GM12878 (cell line): ENCODE data around the gene TTC33. TPM values are rescaled to one million over a fixed set of nuclear protein-coding genes. Genes with fewer than 3 reads are reported as not detected.

ENCODE experiments used
- ATAC-seq: fragments of 200-7000 bp; cut with Tn5 transposase; 3 replicates; pipeline ENCODE4 v1.9.1; 2020; ENCODE audit warnings: mild to moderate bottlenecking, moderate library complexity
- BruUV-seq: library from RNA; stranded (reverse); fragments of 400-500 nt; replicated peaks from 2 replicates; lab custom pipeline; 2021; lab: Mats Ljungman, UMichigan
- CTCF ChIA-PET: fragments of 300-600 bp; sonication (Branson Sonifier 250); formaldehyde crosslinking; extraction: SDS; loops from one replicate; lab custom pipeline; 2021; ENCODE audit warnings: inconsistent platforms; lab: Yijun Ruan, JAX
- POLR2A ChIA-PET: fragments of 350-600 bp; formaldehyde crosslinking; extraction: SDS; loops from one replicate; lab custom pipeline; 2021; ENCODE audit warnings: inconsistent platforms; lab: Charles Lee
- RAD21 ChIA-PET: fragments of 300-600 bp; sonication (Branson Sonifier 250); formaldehyde crosslinking; loops from one replicate; lab custom pipeline; 2023; ENCODE audit warnings: antibody characterized with exemption; ENCODE audit not compliant: unreplicated experiment; lab: Charles Lee
- SMC1A ChIA-PET: fragments of 300-600 bp; sonication (Branson Sonifier 250); formaldehyde crosslinking; loops from one replicate; lab custom pipeline; 2023; ENCODE audit not compliant: unreplicated experiment, uncharacterized antibody; lab: Charles Lee
- DNase-seq: peaks from one replicate; pipeline ENCODE4 v3.0.0-alpha.2; 2011; ENCODE audit warnings: low read depth, low spot score
- FAIRE-seq: peaks from 3 replicates; lab custom pipeline; 2011; peaks lifted over from hg19 to GRCh38; lab: Jason Lieb, UNC
- H2AFZ ChIP-seq: 2 replicates; pipeline ENCODE4 v1.6.0; 2011; ENCODE audit warnings: low read depth, low read length, control low read depth; ENCODE audit not compliant: control insufficient read depth
- H3K27ac ChIP-seq: 2 replicates; pipeline ENCODE4 v1.5.1; 2011; ENCODE audit warnings: control low read depth; ENCODE audit not compliant: control insufficient read depth, insufficient read depth
- H3K27me3 ChIP-seq, 2 experiments: replicated peaks in 1 of 2; 2 replicates each; pipeline versions ENCODE4 v1.6.0 to v1.6.1; 2011; ENCODE audit warnings: low read length in 1 of 2; ENCODE audit not compliant: control insufficient read depth in 2 of 2, insufficient read depth in 2 of 2
- H3K36me3 ChIP-seq, 2 experiments: 2 replicates each; pipeline ENCODE4 v1.5.1; 2011; ENCODE audit warnings: low read length in 1 of 2; ENCODE audit not compliant: control insufficient read depth in 2 of 2, insufficient read depth in 2 of 2
- H3K4me1 ChIP-seq: 2 replicates; pipeline ENCODE4 v1.6.1; 2011; ENCODE audit warnings: mild to moderate bottlenecking, low read length, moderate library complexity, mixed read lengths; ENCODE audit not compliant: control insufficient read depth, insufficient read depth
- H3K4me2 ChIP-seq: 2 replicates; pipeline ENCODE4 v1.6.0; 2011; ENCODE audit warnings: control low read depth; ENCODE audit not compliant: control insufficient read depth, insufficient read depth
- H3K4me3 ChIP-seq: fragments of 200-600 bp; sonication (generic); 2 replicates; pipeline ENCODE4 v1.5.1; 2016
- H3K79me2 ChIP-seq: 2 replicates; pipeline ENCODE4 v1.6.0; 2011; ENCODE audit warnings: low read length; ENCODE audit not compliant: control insufficient read depth, insufficient read depth
- H3K9ac ChIP-seq: 2 replicates; pipeline ENCODE4 v1.8.0; 2011; ENCODE audit warnings: low read length, control low read depth, mixed read lengths; ENCODE audit not compliant: control insufficient read depth, insufficient read depth
- H3K9me3 ChIP-seq: replicated peaks from 3 replicates; pipeline ENCODE4 v1.5.1; 2011; ENCODE audit warnings: mild to moderate bottlenecking, low read length; ENCODE audit not compliant: control insufficient read depth, insufficient read depth
- H4K20me1 ChIP-seq: 2 replicates; pipeline ENCODE4 v1.6.0; 2011; ENCODE audit not compliant: control insufficient read depth, insufficient read depth
- CHD2 ChIP-seq: IDR thresholded peaks from 2 replicates; pipeline ENCODE4 v1.6.1; 2011; ENCODE audit warnings: low read depth, low read length, improper control_type of control experiment, borderline replicate concordance
- CUX1 ChIP-seq: IDR thresholded peaks from 2 replicates; pipeline ENCODE4 v1.6.1; 2012; ENCODE audit warnings: improper control_type of control experiment, low read depth, low read length; ENCODE audit not compliant: insufficient replicate concordance
- ELK1 ChIP-seq: IDR thresholded peaks from 2 replicates; pipeline ENCODE4 v1.6.1; 2012; ENCODE audit warnings: low read depth, low read length, improper control_type of control experiment
- HSF1 ChIP-seq: fragments of 150-350 bp; IDR thresholded peaks from 2 replicates; pipeline ENCODE4 v1.6.1; 2014; ENCODE audit warnings: mild to moderate bottlenecking, low read depth, low read length
- IKZF1 ChIP-seq: fragments of 450-650 bp; conservative IDR thresholded peaks from 2 replicates; pipeline ENCODE4 v1.6.1; 2017; ENCODE audit warnings: antibody characterized with exemption, mild to moderate bottlenecking
- KAT2A ChIP-seq: conservative IDR thresholded peaks from 2 replicates; pipeline ENCODE4 v1.6.1; 2011; ENCODE audit warnings: low read depth, low read length; ENCODE audit not compliant: control insufficient read depth
- MLLT1 ChIP-seq: fragments of 450-650 bp; IDR thresholded peaks from 2 replicates; pipeline ENCODE4 v1.6.1; 2016; ENCODE audit warnings: mild to moderate bottlenecking
- MTA3 ChIP-seq: IDR thresholded peaks from 2 replicates; pipeline ENCODE4 v1.6.1; 2012; ENCODE audit warnings: low read length, inconsistent platforms, borderline replicate concordance
- MXI1 ChIP-seq: fragments of 150-350 bp; IDR thresholded peaks from 2 replicates; pipeline ENCODE4 v1.6.1; 2011; ENCODE audit warnings: low read depth, mild to moderate bottlenecking, inconsistent platforms, low read length, improper control_type of control experiment
- MYC ChIP-seq: IDR thresholded peaks from 2 replicates; pipeline ENCODE4 v1.6.1; 2011; ENCODE audit warnings: mild to moderate bottlenecking, low read length, moderate library complexity, inconsistent platforms; ENCODE audit not compliant: insufficient read depth, insufficient replicate concordance, insufficient read length, severe bottlenecking
- NRF1 ChIP-seq: conservative IDR thresholded peaks from 2 replicates; pipeline ENCODE4 v1.6.1; 2011; ENCODE audit warnings: mild to moderate bottlenecking, low read depth, low read length, improper control_type of control experiment
- PAX8 ChIP-seq: fragments of 450-650 bp; IDR thresholded peaks from 2 replicates; pipeline ENCODE4 v1.6.1; 2017; ENCODE audit warnings: mild to moderate bottlenecking, moderate library complexity
- POLR2AphosphoS5 ChIP-seq: IDR thresholded peaks from 2 replicates; pipeline ENCODE4 v1.6.1; 2011; ENCODE audit warnings: mild to moderate bottlenecking, low read length, inconsistent platforms
- YBX1 ChIP-seq: fragments of 450-650 bp; IDR thresholded peaks from 2 replicates; pipeline ENCODE4 v1.6.1; 2016; ENCODE audit warnings: antibody characterized with exemption
- in situ Hi-C: fragments of 300-500 bp; cut with MboI; formaldehyde crosslinking; loops from 9 replicates; pipeline ENCODE4 v1.14.3; 2018; ENCODE audit warnings: mixed read lengths
- intact Hi-C: fragments of 100-400 bp; cut with micrococcal nuclease; formaldehyde crosslinking; loops from one replicate; pipeline ENCODE4 v1.14.2; 2022; ENCODE audit not compliant: unreplicated experiment
- polyA plus RNA-seq, 11 experiments: library from polyadenylated mRNA; depleted of rRNA in 4 of 11; unstranded in 6 of 11; stranded (reverse) in 5 of 11; fragments of >200 nt; fragmentation: Nextera tagmentation in 4 of 11; fragmentation: Illumina TruSeq in 1 of 11; extraction: Ambion mirVana in 4 of 11; extraction: Trizol in 1 of 11; gene quantifications; 1 replicate in 1 of 11; 2 replicates in 10 of 11; pipeline versions ENCODE4 v1.2.1 to v1.2.3, GENCODE V29; 2011 to 2016; ENCODE audit warnings: inconsistent platforms in 2 of 11, missing spikeins in 2 of 11, low read depth in 1 of 11
- total RNA-seq, 4 experiments: library from RNA; depleted of rRNA in 3 of 4; stranded (reverse); fragments of >200 nt in 3 of 4; fragmentation: Illumina TruSeq in 1 of 4; extraction: Trizol in 1 of 4; gene quantifications; 2 replicates each; pipeline versions ENCODE4 v1.2.1 to v1.2.3, GENCODE V29; 2013 to 2021

TTC33 gene
- total and polyA plus RNA-seq, 10 of the 15 experiments (the other 5 are each of a cell fraction or from before 2014, with no cell fraction given), result 7.9 to 22.3 (median 14.6) TPM

GRCh38 chr5:40714001-40714400 is 41.8 kb downstream of the TTC33 start:
- in situ Hi-C loops, result no loop called here
- no peak overlapping the region for H2AFZ ChIP-seq
- BruUV-seq, result no TSS peak
- no peak for ATAC-seq
- SMC1A ChIA-PET, result interaction anchor here (0.8 to 2.5 kb wide), 6 partner anchors 10 to 765 kb away, joined by 3 to 15 read pairs (median 4); no protein-coding TSS in a partner anchor
- no peaks in the 10 kb centered on the region for H3K79me2 ChIP-seq
- H3K4me1 ChIP-seq, result no peaks in the 10 kb centered on the region
- H4K20me1 ChIP-seq, result no peaks in the 10 kb centered on the region
- H3K27me3 ChIP-seq, result no peaks in the 10 kb centered on the region
- H3K4me2 ChIP-seq, result no peak overlapping the region
- H3K4me3 ChIP-seq, result no peak overlapping the region
- no peak overlapping the region for H3K9ac ChIP-seq
- POLR2A ChIA-PET, result no interaction called here
- RAD21 ChIA-PET, result interaction anchor here (0.6 to 1.9 kb wide), 4 partner anchors 16 to 998 kb away, joined by 3 to 4 read pairs (median 3); no protein-coding TSS in a partner anchor
- H3K9me3 ChIP-seq, result no peaks in the 10 kb centered on the region
- CTCF ChIA-PET, result interaction anchor here (0.6 to 2.6 kb wide), 6 partner anchors 10 to 766 kb away, joined by 3 to 14 read pairs (median 3); no protein-coding TSS in a partner anchor
- H3K36me3 ChIP-seq, result peaks cover 0 to 4% of the 10 kb centered on the region in 2 experiments; a peak in 1 of 4 replicates
- no peak for DNase-seq
- no peak for FAIRE-seq
- no peak overlapping the region for H3K27ac ChIP-seq
- intact Hi-C loops, result no loop called here
- no peak for TF ChIP-seq CUX1
- no peak for TF ChIP-seq IKZF1
- no peak for TF ChIP-seq POLR2AphosphoS5
- no peak for TF ChIP-seq MLLT1
- no peak for TF ChIP-seq PAX8
- TF ChIP-seq MXI1, result no peak
- TF ChIP-seq CHD2, result no peak
- no peak for TF ChIP-seq KAT2A
- TF ChIP-seq HSF1, result no peak
- TF ChIP-seq MYC, result no peak
- TF ChIP-seq MTA3, result no peak
- no peak for TF ChIP-seq NRF1
- TF ChIP-seq YBX1, result no peak
- TF ChIP-seq ELK1, result no peak
